ENCODE measurements around the gene GATA3.

DNA sequence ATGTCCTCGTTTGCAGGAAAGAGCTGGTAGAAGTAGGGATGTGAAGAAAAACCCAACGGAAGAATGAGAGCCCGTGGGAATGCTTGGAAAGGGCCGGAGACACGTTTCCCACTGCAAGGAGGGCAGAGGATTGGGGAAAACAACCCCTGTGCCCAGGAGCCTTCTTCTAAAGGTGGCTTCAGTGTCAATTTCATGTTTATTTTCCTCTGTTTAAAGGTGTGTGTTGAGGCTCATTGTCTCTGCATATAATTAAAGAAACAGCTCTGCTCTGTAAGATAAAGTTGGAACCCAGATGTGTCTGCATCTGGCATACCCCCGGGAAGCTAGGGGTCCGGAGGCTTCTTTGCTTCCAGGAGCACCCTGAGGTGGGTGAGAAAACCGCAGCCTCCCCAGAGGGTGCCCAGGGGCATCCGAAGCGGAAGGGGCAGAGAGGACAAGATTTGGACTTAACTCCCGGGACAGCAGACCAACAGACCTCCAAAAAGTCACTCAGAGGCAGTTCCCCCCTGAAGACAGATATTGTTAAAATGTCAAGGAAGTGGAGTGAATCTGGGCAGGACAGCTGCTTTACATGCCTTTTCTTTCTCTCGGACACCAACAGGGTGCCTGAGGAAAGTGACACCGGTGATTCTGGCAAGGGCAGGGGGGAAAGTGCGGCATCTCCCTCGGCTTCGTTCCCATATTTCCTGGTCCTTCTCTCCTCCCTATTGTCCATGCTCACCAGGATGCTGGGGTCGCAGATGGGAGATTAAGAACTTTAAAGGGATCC, 8.6 kb upstream of the GATA3 start:
- no peak for TF ChIP-seq NFIC (IDR thresholded peaks at IDR 0.05)
- TF ChIP-seq RBBP5 (IDR thresholded peaks at IDR 0.05; ENCODE audit: borderline replicate concordance, insufficient read depth, low read length, poor library complexity, severe bottlenecking) = no peak
- TF ChIP-seq ZNF780A (CRISPR knock-in tag; IDR thresholded peaks at IDR 0.05) = no peak
- TF ChIP-seq, protein P1, sequence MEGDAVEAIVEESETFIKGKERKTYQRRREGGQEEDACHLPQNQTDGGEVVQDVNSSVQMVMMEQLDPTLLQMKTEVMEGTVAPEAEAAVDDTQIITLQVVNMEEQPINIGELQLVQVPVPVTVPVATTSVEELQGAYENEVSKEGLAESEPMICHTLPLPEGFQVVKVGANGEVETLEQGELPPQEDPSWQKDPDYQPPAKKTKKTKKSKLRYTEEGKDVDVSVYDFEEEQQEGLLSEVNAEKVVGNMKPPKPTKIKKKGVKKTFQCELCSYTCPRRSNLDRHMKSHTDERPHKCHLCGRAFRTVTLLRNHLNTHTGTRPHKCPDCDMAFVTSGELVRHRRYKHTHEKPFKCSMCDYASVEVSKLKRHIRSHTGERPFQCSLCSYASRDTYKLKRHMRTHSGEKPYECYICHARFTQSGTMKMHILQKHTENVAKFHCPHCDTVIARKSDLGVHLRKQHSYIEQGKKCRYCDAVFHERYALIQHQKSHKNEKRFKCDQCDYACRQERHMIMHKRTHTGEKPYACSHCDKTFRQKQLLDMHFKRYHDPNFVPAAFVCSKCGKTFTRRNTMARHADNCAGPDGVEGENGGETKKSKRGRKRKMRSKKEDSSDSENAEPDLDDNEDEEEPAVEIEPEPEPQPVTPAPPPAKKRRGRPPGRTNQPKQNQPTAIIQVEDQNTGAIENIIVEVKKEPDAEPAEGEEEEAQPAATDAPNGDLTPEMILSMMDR (IDR thresholded peaks at IDR 0.05 in 2 of 3, conservative IDR thresholded peaks at IDR 0.05 in 1 of 3; ENCODE audit: insufficient read depth in 2 of 3, low read depth in 1 of 3, low read length in 3 of 3) = no peak
